GM19372 (cell line): ENCODE measurements around the gene ZNF185.

Experiments used
- ATAC-seq: cut with Tn5 transposase; IDR thresholded peaks from one replicate; pipeline ENCODE4 v1.9.1; 2021; ENCODE audit warnings: mild to moderate bottlenecking, low read depth, moderate library complexity; ENCODE audit not compliant: unreplicated experiment

Gene ZNF185

DNA sequence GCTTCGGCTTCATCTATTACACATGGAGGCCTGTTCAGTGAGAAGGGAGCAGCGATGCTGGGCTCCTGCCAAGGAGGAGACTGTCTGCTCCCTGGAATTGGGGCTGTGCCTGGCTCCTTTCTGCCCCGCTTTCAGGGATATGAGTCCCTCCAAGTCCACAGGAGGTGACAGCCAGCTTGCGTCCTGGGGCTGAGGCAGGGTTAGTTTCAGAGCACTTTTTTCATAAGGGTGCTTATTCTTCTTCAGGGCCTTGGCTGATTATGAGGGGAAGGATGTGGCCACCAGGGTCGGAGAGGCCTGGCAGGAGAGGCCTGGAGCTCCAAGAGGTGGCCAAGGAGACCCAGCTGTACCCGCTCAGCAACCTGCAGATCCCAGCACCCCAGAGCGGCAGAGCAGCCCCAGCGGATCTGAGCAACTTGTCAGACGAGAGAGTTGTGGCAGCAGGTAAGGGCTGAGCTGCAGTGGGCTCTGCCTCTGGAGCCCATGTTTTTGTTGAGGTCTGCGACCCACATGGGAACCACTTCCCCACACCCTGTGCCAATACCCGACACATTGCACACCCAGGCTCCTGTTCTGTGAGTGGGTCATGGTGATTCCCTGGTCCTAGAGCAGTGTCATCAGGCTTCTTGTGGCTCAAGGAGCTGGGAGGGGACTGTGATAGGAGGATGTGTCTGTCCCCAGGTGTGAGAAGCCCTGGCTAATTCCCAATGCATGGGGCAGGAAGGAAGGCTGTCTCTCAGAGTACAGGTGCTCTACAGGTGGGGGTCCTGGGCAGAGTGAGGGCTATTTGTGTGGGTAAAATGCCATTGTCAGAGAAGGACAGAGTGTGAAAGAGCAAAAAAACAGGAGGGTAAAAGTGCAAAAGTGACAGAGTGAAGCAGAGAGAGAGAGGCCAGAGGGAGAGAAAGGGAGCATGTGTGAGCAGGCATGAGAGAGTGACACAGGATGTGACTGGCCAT, 47.4 kb downstream of the ZNF185 start:
- no peak for ATAC-seq

DNA sequence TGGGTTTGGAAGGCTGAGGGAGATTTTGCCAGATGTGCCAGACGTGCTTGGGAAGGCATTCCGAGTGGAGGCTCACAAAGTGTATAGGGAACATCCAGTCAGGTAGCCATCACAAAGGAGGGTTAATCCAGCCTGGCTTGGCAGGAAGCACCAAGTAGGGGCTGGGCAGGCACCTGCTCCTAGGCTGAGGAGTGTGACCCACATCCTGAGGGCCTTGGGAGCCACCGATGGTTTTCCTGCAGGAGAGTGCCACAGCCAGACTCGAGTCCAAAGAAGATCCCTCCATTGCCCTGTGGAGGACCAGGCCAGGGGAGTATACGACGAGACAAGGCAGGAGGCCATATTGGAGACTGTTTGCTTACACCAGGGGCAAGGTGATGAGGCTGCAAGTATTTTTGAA, 48.8 kb downstream of the ZNF185 start:
- ATAC-seq, result no peak
